MCF 10A (cell line): ENCODE data around the gene ARL5A. TPM values are rescaled to one million over a fixed set of nuclear protein-coding genes. Genes with fewer than 3 reads are reported as not detected.

Experiments used
- BruUV-seq: library from RNA; stranded (reverse); fragments of 400-500 nt; replicated peaks from 2 replicates; lab custom pipeline; 2021; lab: Mats Ljungman, UMichigan
- CTCF ChIA-PET: fragments of 300-600 bp; sonication (Branson Sonifier 250); formaldehyde crosslinking; extraction: SDS; loops from one replicate; lab custom pipeline; 2021; ENCODE audit warnings: antibody characterized with exemption, inconsistent platforms; lab: Yijun Ruan, JAX
- POLR2A ChIA-PET: fragments of 300-600, 350-650 bp; sonication (Branson Sonifier 250); formaldehyde crosslinking; extraction: SDS; loops from one replicate; lab custom pipeline; 2020; ENCODE audit warnings: antibody characterized with exemption, inconsistent platforms; lab: Yijun Ruan, JAX
- DNase-seq: peaks from one replicate; pipeline ENCODE4 v3.0.0-alpha.2; 2018; ENCODE audit not compliant: unreplicated experiment
- H3K27ac Mint-ChIP-seq: one replicate; pipeline ENCODE4 v1.8.0; 2022; ENCODE audit warnings: mild to moderate bottlenecking, low read depth, mixed read lengths; ENCODE audit not compliant: unreplicated experiment
- H3K27me3 Mint-ChIP-seq: one replicate; pipeline ENCODE4 v1.8.0; 2022; ENCODE audit warnings: mixed read lengths; ENCODE audit not compliant: insufficient read depth, unreplicated experiment
- H3K36me3 Mint-ChIP-seq: one replicate; pipeline ENCODE4 v1.8.0; 2022; ENCODE audit warnings: mild to moderate bottlenecking, moderate library complexity, mixed read lengths; ENCODE audit not compliant: insufficient read depth, unreplicated experiment
- H3K4me1 Mint-ChIP-seq: one replicate; pipeline ENCODE4 v1.8.0; 2022; ENCODE audit warnings: mixed read lengths; ENCODE audit not compliant: insufficient read depth, unreplicated experiment
- H3K4me3 Mint-ChIP-seq: one replicate; pipeline ENCODE4 v1.8.0; 2022; ENCODE audit warnings: mild to moderate bottlenecking, moderate library complexity, mixed read lengths; ENCODE audit not compliant: unreplicated experiment
- H3K9me3 Mint-ChIP-seq: one replicate; pipeline ENCODE4 v1.8.0; 2022; ENCODE audit warnings: mixed read lengths; ENCODE audit not compliant: unreplicated experiment
- CTCF ChIP-seq: fragments of 200-600 bp; IDR thresholded peaks from one replicate; pipeline ENCODE4 v1.8.0; 2022; ENCODE audit warnings: antibody characterized with exemption, mild to moderate bottlenecking; ENCODE audit not compliant: unreplicated experiment
- intact Hi-C: fragments of 100-400 bp; cut with micrococcal nuclease; formaldehyde crosslinking; loops from 2 replicates; pipeline ENCODE4 v1.14.1; 2022
- total RNA-seq: library from RNA; stranded (reverse); gene quantifications from 2 replicates; pipeline ENCODE4 v1.2.3, GENCODE V29; 2022

ARL5A gene
- total RNA-seq, 1 experiment from 2014 or later = 34.8 TPM

- ChIA-PET POLR2A (interaction anchor here (0.7 kb wide), 1 partner anchor 61 kb away, joined by 3 read pairs; no protein-coding TSS in a partner anchor), CTCF (interaction anchor here (0.7 to 1.4 kb wide), 3 partner anchors 13 to 827 kb away, joined by 3 to 4 read pairs (median 3); no protein-coding TSS in a partner anchor)
- H3K27ac Mint-ChIP-seq = no peak overlapping the region
- H3K36me3 Mint-ChIP-seq = no peaks in the 10 kb centered on the region
- peak; percentile 9 for DNase-seq
- no peak overlapping the region for H3K4me3 Mint-ChIP-seq
- H3K4me1 Mint-ChIP-seq = no peaks in the 10 kb centered on the region
- intact Hi-C loops = no loop called here
- no peak for TF ChIP-seq CTCF
- BruUV-seq = no TSS peak
- H3K27me3 Mint-ChIP-seq = no peaks in the 10 kb centered on the region
- H3K9me3 Mint-ChIP-seq = no peaks in the 10 kb centered on the region
These were observed 34.5 kb upstream of the ARL5A start for GRCh38 chr2:151862700-151863099.

- BruUV-seq = no TSS peak
- H3K9me3 Mint-ChIP-seq = no peaks in the 10 kb centered on the region
- ChIA-PET CTCF (interaction anchor here (1.0 kb wide), 1 partner anchor 11 kb away, joined by 3 read pairs; no protein-coding TSS in a partner anchor), POLR2A (interaction anchor here (1.1 kb wide), 1 partner anchor 12 kb away, joined by 3 read pairs; no protein-coding TSS in a partner anchor)
- no peaks in the 10 kb centered on the region for H3K27me3 Mint-ChIP-seq
- no peaks in the 10 kb centered on the region for H3K4me1 Mint-ChIP-seq
- no peak for TF ChIP-seq CTCF
- no peak overlapping the region for H3K27ac Mint-ChIP-seq
- DNase-seq = no peak
- no peaks in the 10 kb centered on the region for H3K36me3 Mint-ChIP-seq
- intact Hi-C loops = no loop called here
- no peak overlapping the region for H3K4me3 Mint-ChIP-seq
These were observed 33.0 kb upstream of the ARL5A start for GRCh38 chr2:151861174-151861573.

- Mint-ChIP-seq H3K27me3 (no peaks in the 10 kb centered on the region), H3K4me3 (no peak overlapping the region), H3K4me1 (no peaks in the 10 kb centered on the region), H3K27ac (no peak overlapping the region), H3K9me3 (no peaks in the 10 kb centered on the region), H3K36me3 (no peaks in the 10 kb centered on the region)
- intact Hi-C loops = no loop called here
- DNase-seq = no peak
- no peak for TF ChIP-seq CTCF
- ChIA-PET POLR2A (no interaction called here), CTCF (interaction anchor here (1.0 kb wide), 1 partner anchor 11 kb away, joined by 3 read pairs; no protein-coding TSS in a partner anchor)
- no TSS peak for BruUV-seq
These were observed 32.5 kb upstream of the ARL5A start for GRCh38 chr2:151860613-151861146.

- intact Hi-C loops = no loop called here
- no peak for DNase-seq
- H3K27ac Mint-ChIP-seq = no peak overlapping the region
- no peaks in the 10 kb centered on the region for H3K9me3 Mint-ChIP-seq
- no TSS peak for BruUV-seq
- H3K4me3 Mint-ChIP-seq = no peak overlapping the region
- H3K27me3 Mint-ChIP-seq = no peaks in the 10 kb centered on the region
- TF ChIP-seq CTCF = no peak
- no peaks in the 10 kb centered on the region for H3K4me1 Mint-ChIP-seq
- ChIA-PET POLR2A (no interaction called here), CTCF (interaction anchor here (0.6 to 1.0 kb wide), 3 partner anchors 10 to 175 kb away, joined by 3 read pairs; no protein-coding TSS in a partner anchor)
- H3K36me3 Mint-ChIP-seq = no peaks in the 10 kb centered on the region
These were observed 32.0 kb upstream of the ARL5A start for GRCh38 chr2:151860210-151860609.
